Upper lobe of left lung (tissue), 4 donors: ENCODE measurements around the gene LRBA.

ENCODE experiments used
- POLR2A ChIP-seq, 4 donors: fragments of 450-650 bp; IDR thresholded peaks; one replicate each; pipeline ENCODE4 v1.5.1; 2016 to 2017; ENCODE audit warnings: antibody characterized with exemption in 4 of 4, mild to moderate bottlenecking in 2 of 4
- POLR2AphosphoS5 ChIP-seq, 2 donors: sonication (generic); formaldehyde crosslinking; IDR thresholded peaks; one replicate each; pipeline ENCODE4 v1.5.1; 2017; ENCODE audit warnings: antibody characterized with exemption in 2 of 2
- TF ChIP-seq, protein P1 (sequence below), 6 experiments: fragments of 450-650 bp in 4 of 6; fragments of 200-600 bp in 2 of 6; sonication (generic) in 2 of 6; IDR thresholded peaks; one replicate each; pipeline ENCODE4 v1.5.1; 2016 to 2019; ENCODE audit warnings: antibody characterized with exemption in 6 of 6

DNA sequence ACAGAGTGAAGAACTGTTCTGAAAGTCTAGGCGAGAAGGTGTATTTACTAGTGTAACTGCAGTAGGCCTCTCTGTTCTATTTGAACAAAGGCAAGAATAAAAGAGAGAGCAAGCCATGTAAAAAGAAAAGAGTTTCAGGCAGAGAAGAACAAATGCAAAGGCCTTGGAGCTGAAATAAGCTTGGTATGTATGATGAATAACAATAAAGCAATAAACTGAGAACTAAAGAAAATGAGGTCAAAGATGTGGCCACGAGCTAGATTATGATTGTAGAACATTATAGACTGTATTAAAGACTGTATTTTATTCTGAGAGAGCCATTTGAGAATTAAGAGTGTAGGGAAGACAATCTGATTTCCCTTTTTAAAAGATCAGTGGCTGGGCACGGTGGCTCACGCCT is 160.5 kb downstream of the LRBA start:
- TF ChIP-seq, protein P1, sequence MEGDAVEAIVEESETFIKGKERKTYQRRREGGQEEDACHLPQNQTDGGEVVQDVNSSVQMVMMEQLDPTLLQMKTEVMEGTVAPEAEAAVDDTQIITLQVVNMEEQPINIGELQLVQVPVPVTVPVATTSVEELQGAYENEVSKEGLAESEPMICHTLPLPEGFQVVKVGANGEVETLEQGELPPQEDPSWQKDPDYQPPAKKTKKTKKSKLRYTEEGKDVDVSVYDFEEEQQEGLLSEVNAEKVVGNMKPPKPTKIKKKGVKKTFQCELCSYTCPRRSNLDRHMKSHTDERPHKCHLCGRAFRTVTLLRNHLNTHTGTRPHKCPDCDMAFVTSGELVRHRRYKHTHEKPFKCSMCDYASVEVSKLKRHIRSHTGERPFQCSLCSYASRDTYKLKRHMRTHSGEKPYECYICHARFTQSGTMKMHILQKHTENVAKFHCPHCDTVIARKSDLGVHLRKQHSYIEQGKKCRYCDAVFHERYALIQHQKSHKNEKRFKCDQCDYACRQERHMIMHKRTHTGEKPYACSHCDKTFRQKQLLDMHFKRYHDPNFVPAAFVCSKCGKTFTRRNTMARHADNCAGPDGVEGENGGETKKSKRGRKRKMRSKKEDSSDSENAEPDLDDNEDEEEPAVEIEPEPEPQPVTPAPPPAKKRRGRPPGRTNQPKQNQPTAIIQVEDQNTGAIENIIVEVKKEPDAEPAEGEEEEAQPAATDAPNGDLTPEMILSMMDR (IDR thresholded peaks at IDR 0.05) = no peak
- no peak for TF ChIP-seq POLR2AphosphoS5 (IDR thresholded peaks at IDR 0.05)
- no peak for TF ChIP-seq POLR2A (IDR thresholded peaks at IDR 0.05)
